ENCODE measurements around the gene BATF3.

- no peak for TF ChIP-seq CTCF (conservative IDR thresholded peaks at IDR 0.05)
- TF ChIP-seq ZFX (IDR thresholded peaks at IDR 0.05) = no peak
Measured at GRCh38 chr1:212746546-212746945, 46.9 kb upstream of the BATF3 start.

All from C4-2B (cell line).